Neural crest cell (in vitro differentiated cells): ENCODE measurements around the gene EVC. TPM values are rescaled to one million over a fixed set of nuclear protein-coding genes. Genes with fewer than 3 reads are reported as not detected.

ENCODE experiments used
- DNase-seq: peaks from one replicate; pipeline ENCODE4 v3.0.0; 2021; ENCODE audit warnings: low read depth, mixed read lengths, low spot score
- H3K27ac Mint-ChIP-seq: one replicate; pipeline ENCODE4 v1.8.0; 2021; ENCODE audit warnings: mild to moderate bottlenecking, mixed read lengths; ENCODE audit not compliant: unreplicated experiment
- H3K27me3 Mint-ChIP-seq: 2 replicates; pipeline ENCODE4 v1.8.0; 2021; ENCODE audit warnings: low read depth, mild to moderate bottlenecking, mixed read lengths
- H3K36me3 Mint-ChIP-seq: 2 replicates; pipeline ENCODE4 v1.8.0; 2021; ENCODE audit warnings: low read depth, mild to moderate bottlenecking, mixed read lengths
- H3K4me1 Mint-ChIP-seq: 2 replicates; pipeline ENCODE4 v1.8.0; 2021; ENCODE audit warnings: mixed read lengths
- H3K4me3 Mint-ChIP-seq: one replicate; pipeline ENCODE4 v1.8.0; 2021; ENCODE audit warnings: mild to moderate bottlenecking, mixed read lengths
- H3K9me3 Mint-ChIP-seq: 2 replicates; pipeline ENCODE4 v1.8.0; 2021; ENCODE audit warnings: mixed read lengths
- CTCF ChIP-seq: fragments of 200-600 bp; sonication (generic); conservative IDR thresholded peaks from 2 replicates; pipeline ENCODE4 v1.5.0; 2021; ENCODE audit warnings: antibody characterized with exemption, mild to moderate bottlenecking
- total RNA-seq: library from RNA; stranded (reverse); gene quantifications from 2 replicates; pipeline ENCODE4 v1.2.1, GENCODE V29; 2021

Gene EVC
- total RNA-seq, 1 donor from 2014 or later: 24.4 TPM

- Mint-ChIP-seq H3K36me3 (peaks cover 13% of the 10 kb centered on the region), H3K27ac (no peak overlapping the region), H3K9me3 (no peaks in the 10 kb centered on the region), H3K4me3 (no peak overlapping the region), H3K27me3 (no peaks in the 10 kb centered on the region), H3K4me1 (no peaks in the 10 kb centered on the region)
- no peak for TF ChIP-seq CTCF
- DNase-seq: no peak
Observed at GRCh38 chr4:5757954-5758353, 47.0 kb downstream of the EVC start.

GRCh38 chr4:5758741-5759140 lies 47.7 kb downstream of the EVC start:
- Mint-ChIP-seq H3K9me3 (no peaks in the 10 kb centered on the region), H3K27me3 (no peaks in the 10 kb centered on the region), H3K4me1 (no peaks in the 10 kb centered on the region), H3K27ac (no peak overlapping the region), H3K4me3 (no peak overlapping the region), H3K36me3 (peaks cover 13% of the 10 kb centered on the region)
- DNase-seq: no peak
- no peak for TF ChIP-seq CTCF

GRCh38 chr4:5759236-5760075 lies 48.5 kb downstream of the EVC start:
- no peak for DNase-seq
- TF ChIP-seq CTCF: no peak
- no peak overlapping the region for H3K27ac Mint-ChIP-seq
- no peaks in the 10 kb centered on the region for H3K4me1 Mint-ChIP-seq
- peaks cover 10% of the 10 kb centered on the region for H3K36me3 Mint-ChIP-seq
- no peaks in the 10 kb centered on the region for H3K27me3 Mint-ChIP-seq
- H3K9me3 Mint-ChIP-seq: no peaks in the 10 kb centered on the region
- H3K4me3 Mint-ChIP-seq: no peak overlapping the region

- Mint-ChIP-seq H3K27ac (peak overlapping the region; percentile 10), H3K27me3 (no peaks in the 10 kb centered on the region)
Observed at GRCh38 chr4:5760246-5760645, 49.2 kb downstream of the EVC start.

GRCh38 chr4:5760936-5761480 lies 50.0 kb downstream of the EVC start:
- H3K36me3 Mint-ChIP-seq: peaks cover 10% of the 10 kb centered on the region
- H3K27ac Mint-ChIP-seq: peak overlapping the region; percentile 43
- no peak for DNase-seq
- H3K4me1 Mint-ChIP-seq: no peaks in the 10 kb centered on the region
- no peak overlapping the region for H3K4me3 Mint-ChIP-seq
- no peaks in the 10 kb centered on the region for H3K27me3 Mint-ChIP-seq
- H3K9me3 Mint-ChIP-seq: no peaks in the 10 kb centered on the region
- TF ChIP-seq CTCF: no peak

More at GRCh38 chr4:5760246-5760645, 49.2 kb downstream of the EVC start:
- no peaks in the 10 kb centered on the region for H3K9me3 Mint-ChIP-seq
- peaks cover 10% of the 10 kb centered on the region for H3K36me3 Mint-ChIP-seq
- no peaks in the 10 kb centered on the region for H3K4me1 Mint-ChIP-seq
- no peak for DNase-seq
- H3K4me3 Mint-ChIP-seq: no peak overlapping the region
- no peak for TF ChIP-seq CTCF
